PFSK-1 (cell line): ENCODE data around the gene CLEC4G.

Experiments
- FOXP2 ChIP-seq: optimal IDR thresholded peaks from 2 replicates; pipeline ENCODE3; 2011; ENCODE audit warnings: borderline replicate concordance, control low read depth, inconsistent platforms; ENCODE audit not compliant: insufficient read depth; ENCODE audit errors: extremely low read length, extremely low read depth
- POLR2AphosphoS5 ChIP-seq: IDR thresholded peaks from 2 replicates; pipeline ENCODE4 v1.6.1; 2012; ENCODE audit warnings: low read depth, mild to moderate bottlenecking, control low read depth, low read length, moderate library complexity
- REST ChIP-seq, 2 experiments: IDR thresholded peaks; 2 replicates each; pipeline versions ENCODE4 v1.6.1 to v1.8.0; 2011 to 2012; ENCODE audit warnings: low read depth in 2 of 2, low read length in 2 of 2, control low read depth in 1 of 2, inconsistent platforms in 1 of 2, mild to moderate bottlenecking in 1 of 2, moderate library complexity in 1 of 2; ENCODE audit not compliant: insufficient read depth in 1 of 2
- SIN3A ChIP-seq: IDR thresholded peaks from 2 replicates; pipeline ENCODE4 v1.6.1; 2012; ENCODE audit warnings: mild to moderate bottlenecking, low read length, moderate library complexity, borderline replicate concordance; ENCODE audit not compliant: insufficient read depth
- TAF1 ChIP-seq: IDR thresholded peaks from 2 replicates; pipeline ENCODE4 v1.6.1; 2012; ENCODE audit warnings: low read length, control low read depth, borderline replicate concordance; ENCODE audit not compliant: insufficient read depth

- TF ChIP-seq POLR2AphosphoS5 (no peak), REST (IDR thresholded peaks at IDR 0.05; ENCODE audit: insufficient read depth in 1 of 2, low read depth in 2 of 2, low read length in 2 of 2) (no peak), TAF1 (no peak), SIN3A (no peak), FOXP2 (no peak)
Measured at GRCh38 chr19:7701049-7701653, 30.8 kb downstream of the CLEC4G start.
